NCI-H345 treated with DMSO at 0.1 percent for 48 hours (cell line): Measurements from ENCODE around the gene EWSR1.
"Not testable (repeated sequence)": the region's sequence is repeated elsewhere in the genome, so short reads cannot be mapped to it uniquely, and the experiment has no call there.

Experiments
- DNase-seq: peaks from one replicate; lab custom pipeline; 2025; ENCODE audit not compliant: unreplicated experiment; lab: John Stamatoyannopoulos, UW

The EWSR1 gene

DNA sequence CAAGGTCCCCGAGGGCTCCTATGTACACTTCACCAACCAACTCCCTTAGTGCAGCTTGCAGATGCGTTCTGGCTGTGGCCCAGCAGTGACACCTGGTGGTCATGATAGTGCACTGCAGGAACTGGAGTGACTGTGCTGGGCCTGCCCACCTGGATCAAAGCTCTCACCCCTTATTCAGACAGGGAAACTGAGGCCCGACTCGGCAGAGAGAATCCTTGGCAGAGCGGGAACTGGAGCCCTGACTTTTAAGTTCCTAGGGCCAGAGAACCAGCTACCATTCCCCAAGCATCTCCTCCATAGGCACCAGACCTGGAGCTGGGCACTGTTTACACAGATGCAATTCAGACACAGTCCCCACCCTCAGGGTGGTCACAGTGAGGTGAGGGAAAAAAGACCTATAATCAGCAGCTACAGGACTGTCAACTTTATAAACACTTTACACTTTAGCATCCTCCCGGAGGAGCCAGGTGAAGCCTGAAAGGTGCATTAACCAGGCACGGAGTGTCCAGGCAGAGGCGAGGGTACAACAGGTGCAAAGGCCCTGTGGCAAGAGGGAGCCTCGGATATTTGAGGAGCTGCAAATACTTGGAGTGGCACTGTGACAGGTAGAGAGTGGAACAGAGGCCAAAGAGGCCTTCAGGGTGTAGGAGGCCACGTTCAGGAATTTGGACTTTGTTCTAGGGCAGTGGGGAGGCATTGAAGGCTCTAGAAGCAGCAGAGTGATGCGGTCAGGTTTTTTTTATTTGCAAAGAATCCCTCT, 22.3 kb upstream of the EWSR1 start:
- DNase-seq = peak; percentile 16

DNA sequence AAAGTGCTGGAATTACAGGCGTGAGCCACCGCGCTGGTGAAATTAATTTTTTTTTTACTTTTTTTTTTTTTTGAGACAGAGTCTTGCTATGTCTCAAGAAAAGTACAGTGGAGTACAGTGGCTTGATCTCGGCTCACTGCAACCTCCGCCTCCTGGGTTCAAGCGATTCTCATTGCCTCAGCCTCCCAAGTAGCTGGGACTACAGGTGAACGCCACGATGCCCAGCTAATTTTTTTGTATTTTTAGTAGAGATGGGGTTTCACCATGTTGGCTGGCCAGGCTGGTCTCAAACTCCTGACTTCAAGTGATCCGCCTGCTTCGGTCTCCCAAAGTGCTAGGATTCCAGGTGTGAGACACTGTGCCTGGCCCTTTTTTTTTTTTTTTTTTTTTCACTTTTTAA, 20.2 kb upstream of the EWSR1 start:
- not testable (repeated sequence) for DNase-seq

DNA sequence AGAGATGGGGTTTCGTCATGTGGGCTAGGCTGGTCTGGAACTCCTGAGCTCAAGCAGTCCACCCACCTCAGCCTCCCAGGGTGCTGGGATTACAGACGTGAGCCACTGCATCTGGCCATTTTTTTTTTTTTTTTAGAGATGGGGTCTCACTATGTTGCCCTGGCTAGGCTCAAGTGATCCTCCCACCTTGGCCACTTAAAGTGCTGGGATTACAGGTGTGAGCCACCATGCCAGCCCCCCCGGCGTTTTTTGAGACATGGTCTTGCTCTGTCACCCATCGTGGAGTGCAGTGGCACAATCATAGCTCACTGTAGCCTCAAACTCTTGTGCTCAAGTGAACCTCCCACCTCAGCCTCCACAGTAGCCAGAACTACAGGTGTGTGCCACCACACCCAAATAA, 16.8 kb upstream of the EWSR1 start:
- no peak for DNase-seq

DNA sequence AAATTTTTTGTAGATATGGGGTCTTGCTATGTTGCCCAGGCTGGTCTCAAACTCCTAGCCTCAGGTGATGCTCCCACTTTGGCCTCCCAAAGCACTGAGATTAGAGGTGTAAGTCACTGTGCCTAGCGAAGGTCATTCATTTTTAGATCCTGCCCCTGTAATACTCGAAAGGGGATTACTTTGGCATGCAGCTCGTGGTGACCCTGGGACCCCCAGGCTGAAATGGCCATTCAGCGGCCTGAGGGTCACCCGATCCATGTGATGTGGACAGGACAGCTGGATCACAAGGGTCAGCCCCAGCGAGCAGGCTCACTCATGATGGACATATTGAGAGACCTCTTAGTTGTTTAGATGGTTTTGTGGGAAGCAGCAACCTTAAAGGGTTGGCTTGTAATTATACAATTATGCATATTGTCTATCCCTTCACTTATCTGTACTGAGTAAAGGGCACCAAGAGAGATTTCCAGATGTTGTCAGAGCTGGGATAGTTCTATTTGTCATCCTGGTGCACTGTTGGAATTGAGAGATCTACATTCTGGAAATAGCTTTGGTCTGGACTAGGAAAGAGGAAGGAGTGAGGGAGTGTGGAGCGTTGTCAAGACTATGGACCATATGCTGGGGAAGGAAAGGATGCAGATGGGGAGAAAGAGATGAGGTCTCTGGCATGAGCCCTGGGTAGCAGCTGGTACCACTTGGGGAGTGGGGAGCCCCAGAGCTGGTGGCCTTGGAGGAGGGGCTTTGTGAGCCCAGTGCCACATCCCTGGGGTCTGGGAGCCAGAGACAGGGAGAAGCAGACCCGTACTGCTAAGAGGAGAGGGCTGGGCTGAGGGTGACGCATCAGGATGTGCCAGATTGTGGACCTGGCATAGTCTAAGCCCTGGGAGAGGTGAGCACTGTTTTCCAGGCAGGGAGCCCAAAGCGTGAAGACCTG, 15.8 kb upstream of the EWSR1 start:
- no peak for DNase-seq

DNA sequence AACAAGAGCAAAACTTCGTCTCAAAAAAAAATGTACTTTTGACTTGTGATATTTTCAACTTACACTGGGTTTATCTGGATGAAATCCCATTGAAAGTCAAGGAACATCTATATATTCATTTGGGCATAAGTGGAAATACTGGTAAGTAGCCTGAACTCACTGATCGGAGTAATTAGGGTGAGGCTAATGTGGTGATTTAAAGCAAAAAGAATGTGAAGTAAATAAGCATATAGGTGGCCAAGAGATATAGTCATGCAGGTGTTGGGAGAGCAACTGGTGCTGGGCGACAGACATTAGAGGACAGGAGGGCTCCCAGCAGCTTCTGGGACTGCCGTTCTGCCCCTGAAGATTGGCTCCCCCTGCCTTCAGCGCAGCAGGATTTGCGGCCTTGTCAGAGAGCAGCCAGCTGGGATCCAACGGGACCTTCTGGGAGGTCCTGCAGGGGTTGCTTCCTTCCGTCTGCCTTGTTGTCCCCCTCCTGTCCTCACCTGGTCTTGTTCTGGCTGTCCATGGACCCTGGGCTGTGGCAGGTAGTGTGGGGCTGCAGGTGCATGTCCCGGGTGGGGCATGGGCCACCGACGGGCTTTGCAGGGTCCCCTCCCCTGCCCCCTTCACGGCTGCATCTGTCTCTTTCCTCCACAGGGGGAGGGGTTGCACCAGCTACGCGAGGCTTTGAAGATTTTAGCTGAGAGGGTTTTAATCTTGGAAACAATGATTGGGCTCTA, 14.3 kb upstream of the EWSR1 start:
- DNase-seq = no peak

DNA sequence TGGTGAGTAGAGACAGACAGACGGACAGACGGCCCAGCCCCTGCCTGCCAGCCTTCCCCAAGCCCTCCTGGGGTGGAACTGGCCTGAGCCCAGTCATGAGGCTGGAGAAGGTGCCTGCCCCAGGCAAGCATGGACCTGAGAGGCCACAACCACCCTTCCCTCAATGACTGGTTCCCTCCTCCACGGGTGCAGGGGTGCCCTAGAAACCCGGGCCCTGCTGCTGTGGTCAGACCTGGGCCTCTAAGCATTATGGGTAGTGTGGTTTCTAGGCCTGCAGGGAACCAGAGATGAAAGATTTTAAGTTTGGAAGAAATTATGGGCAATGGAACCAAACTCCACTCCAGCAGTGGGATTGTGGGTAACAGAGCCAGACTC, 13.8 kb upstream of the EWSR1 start:
- no peak for DNase-seq

DNA sequence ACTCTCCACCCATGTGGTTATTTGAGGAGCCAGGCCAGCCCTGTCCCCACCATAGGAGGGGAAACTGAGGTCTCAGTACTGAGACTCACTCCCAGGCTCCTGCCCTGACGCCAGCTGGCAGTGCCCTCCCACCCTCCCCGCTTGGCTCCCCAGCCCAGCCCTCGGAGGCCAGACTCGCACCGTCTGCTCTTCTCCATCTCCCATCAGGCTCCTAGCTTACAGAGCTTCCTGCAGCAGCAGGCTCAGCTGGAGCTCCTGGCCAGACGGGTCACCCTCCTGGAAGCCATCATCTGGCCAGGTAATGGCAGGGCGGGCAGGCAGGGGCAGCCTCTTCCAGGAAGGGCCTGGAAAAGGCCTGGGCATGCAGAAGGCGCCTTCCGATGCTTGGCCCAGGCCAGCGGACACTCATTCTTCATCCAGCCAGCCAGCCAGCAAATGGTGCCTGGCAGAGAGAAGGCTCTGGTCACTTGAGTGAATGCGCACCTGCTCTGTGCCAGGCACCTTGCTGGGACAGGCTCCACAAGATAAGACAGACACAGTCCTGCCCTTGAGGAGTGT, 12.9 kb upstream of the EWSR1 start:
- no peak for DNase-seq

DNA sequence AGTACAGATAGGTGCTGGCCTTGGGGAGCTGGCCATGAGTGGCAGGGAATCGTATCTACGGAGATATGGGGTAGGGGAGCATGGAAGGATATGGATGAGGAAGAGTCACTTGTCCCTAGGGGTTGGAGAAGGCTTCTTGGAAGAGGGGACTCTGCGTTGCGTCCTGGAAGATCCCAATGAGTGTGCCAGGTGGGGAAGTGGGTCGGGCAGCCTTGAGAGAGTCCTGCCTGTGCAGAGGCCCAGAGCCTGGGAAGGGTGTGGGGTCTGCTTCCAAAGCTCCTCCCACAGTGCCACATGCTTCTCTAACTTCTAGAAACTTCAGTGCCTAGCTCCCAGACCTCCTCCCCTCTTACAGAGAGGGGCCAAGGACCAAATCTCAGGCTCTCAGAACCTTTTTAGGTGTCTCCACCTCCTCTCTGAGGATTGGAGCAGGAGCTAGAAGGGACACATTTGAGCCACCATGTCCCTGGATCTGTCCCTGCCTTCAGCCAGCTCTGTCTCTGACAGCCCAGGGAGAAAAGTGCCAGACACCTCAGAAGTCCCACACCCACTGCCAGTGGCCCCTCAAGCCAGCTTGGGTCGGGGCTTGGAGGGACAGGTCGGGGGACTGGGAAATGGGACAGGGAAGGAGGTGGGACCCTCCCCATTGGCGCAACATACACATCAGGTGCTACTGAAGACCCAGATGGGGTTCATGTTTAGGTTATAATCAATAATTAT, 11.3 kb upstream of the EWSR1 start:
- no peak for DNase-seq

DNA sequence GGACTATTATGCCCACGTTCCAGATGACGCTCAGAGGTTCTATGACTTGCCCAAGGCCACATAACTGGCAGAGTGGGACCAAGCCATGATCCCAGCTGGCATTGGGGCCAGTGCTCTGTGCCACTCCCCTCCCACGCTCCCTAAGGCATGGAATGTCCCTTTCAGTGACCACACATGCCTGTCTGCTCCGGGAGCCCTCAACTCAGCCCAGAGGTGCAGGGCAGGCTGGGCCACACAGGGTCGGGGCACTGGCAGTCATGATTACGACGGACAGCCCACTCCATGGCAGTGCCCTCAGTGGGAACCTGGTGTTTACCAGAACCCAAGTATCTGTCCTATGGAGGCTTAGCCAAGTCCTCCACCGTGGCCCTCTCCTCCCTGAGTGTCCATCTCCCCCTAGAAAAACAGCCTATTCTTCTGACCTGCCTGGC, 10.3 kb upstream of the EWSR1 start:
- DNase-seq = no peak

DNA sequence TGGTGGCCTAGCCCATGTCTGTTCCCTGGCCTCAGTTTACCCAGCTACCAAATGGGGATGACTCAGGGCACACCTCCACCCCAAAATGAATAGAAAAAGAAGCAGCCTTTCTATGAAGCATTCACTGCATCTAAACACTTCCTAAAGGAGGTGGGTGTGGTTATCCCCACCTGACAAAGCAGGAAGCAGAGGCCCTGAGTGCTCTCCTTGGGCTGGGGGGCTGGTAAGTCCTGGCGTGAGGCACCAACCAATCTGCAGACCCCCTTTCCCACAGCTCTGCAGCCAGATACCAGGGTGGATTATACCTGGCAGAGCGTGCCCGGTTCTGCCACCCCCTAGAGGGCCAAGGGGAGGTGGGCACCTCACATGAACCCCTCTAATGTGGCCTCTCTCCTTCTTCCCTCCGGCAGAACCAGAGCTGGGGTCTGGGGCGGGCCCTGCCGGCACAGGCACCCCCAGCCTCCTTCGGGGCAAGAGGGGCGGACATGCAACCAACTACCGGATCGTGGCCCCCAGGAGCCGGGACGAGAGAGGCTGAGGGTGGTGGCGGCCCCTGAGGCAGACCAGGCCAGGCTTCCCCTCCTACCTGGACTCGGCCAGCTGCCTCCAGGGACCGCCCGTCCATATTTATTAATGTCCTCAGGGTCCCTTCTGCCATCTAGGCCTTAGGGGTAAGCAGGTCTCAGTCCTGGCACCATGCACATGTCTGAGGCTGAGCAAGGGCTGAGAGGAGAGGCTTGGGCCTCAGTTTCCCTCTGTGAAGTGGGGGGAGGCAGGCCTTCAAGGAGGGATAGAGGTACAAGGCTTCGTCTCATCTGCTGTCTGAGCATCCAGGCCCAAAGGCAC, 9.4 kb upstream of the EWSR1 start:
- no peak for DNase-seq

DNA sequence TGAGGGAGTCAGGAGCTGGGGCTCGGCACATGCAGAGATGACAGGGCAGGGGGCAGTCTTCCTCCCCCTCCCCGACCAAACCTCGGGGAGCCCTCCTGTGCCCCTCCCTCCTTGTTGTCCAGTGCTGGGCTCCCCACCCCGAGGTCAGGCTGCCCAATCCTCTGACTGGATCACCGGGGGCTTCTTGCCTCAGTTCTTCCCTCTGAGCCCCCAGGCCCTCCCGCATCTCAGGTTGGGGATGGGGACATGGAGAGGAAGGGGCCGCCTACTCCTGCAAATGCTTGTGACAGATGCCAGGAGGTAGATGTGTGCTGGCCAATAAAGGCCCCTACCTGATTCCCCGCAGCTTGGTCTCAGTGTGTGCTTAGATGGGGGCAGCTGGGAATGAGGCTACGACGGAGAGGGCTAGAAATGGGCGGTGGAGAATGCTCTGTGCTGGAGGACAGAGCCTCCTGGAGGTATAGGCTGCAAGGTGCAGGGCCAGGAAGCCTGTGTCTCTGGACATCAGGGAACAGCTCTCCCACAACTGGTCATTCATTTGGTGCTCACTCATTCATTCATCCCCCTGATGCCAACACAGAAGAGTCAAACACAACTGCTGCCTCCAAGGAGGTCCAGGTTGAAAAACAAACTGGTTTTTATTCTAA, 8.7 kb upstream of the EWSR1 start:
- no peak for DNase-seq

DNA sequence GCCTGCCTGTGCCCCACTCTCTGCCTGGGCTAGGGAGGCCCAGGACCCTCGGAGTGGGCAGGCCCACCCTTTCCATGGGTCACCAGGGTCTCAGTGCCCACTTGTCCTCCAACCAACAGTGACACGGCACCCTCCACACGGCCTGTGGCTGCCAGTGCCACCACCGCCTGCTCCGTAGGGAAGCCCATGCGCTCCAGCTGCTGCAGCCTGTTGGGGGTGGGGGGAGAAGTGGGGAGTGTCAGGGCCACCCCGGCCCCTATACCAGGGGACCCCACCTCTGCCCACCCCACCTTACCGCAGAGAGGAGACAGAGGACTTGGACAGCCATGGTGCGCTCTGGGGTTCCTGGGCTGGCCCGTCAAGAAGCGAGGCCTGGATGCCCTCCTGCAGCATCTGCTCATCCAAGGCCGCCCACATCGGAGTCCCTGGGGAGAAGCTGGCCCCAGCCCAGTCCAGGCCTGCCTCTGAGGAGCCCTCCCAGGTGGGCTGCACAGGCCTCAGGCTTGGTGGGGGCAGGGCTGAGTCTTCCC, 8.0 kb upstream of the EWSR1 start:
- no peak for DNase-seq

DNA sequence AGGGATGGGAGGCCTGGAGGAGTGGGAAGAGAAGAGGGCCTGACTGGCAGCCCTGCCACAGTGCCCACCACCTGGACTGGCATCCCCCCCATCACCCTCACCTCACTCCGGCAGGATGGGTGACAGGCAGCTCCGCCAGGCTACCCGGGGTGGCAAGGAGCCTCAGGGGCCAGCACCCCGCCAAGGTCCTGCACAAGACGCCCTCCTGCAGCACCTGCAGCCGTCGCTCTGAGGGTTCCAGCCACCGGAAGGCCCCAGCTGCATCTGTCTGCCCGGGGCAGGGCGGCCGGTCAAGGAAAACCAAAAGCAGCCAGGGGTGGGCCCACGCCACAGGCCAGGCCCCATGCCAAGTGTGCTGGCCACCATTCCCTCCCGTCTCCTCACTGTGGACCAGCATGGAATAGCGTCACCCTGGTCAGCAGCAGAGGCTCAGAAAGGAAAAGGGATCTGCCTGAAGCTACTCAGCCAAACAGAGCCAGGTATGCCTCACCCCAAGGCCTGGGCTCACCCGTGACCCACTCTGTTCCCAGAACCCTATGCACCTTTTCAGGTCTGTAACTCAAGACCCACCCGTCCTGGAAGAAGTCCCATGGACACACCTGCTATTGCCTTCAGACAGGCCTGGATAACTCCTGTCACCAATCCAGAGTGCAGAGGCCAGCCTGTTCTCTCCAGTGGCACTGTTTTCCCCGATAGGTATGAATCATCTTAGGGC, 7.3 kb upstream of the EWSR1 start:
- no peak for DNase-seq

DNA sequence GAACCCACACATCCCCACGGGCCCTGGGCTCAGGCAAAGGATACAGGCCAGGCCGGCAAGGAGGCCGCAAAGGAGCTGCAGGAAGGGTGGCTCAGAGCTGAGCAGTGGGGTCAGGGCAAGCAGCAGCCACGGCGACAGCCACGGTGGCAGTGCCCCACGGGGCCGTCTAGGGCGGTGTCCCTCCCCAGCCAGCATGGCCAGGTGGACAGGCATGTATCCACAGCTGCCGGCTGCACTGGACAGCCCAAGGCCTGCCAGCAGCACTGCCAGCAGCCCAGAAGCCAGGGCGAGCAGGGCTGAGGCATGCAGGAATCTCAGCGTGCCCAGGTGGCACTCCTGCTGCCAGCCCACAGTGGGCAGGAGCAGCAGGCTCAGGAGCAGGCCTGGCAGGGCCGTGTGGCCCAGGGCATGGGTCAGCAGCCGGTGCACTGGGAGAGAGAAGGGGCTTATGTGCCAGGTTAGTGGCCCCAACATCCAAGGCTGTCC, 4.2 kb upstream of the EWSR1 start:
- DNase-seq = no peak

DNA sequence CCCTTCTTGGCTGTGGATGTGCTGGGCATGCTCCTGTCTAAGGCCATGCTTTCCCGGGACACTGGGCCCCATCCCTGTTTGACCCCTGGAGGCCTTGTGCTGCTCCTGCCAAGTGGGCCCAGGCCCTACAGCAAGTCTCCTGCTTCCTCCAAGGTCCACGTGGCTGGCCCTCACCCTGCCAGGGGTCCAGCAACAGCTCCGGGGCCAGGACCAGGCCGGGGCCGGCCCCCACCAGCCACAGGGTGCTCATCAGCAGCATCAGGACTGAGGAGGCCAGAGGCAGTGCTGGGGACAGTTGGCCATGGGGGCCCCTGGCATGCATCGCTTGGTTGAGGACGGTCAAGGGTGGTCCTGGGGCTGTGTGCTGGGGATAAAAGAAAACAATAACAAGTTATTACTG, 2.8 kb upstream of the EWSR1 start:
- no peak for DNase-seq

DNA sequence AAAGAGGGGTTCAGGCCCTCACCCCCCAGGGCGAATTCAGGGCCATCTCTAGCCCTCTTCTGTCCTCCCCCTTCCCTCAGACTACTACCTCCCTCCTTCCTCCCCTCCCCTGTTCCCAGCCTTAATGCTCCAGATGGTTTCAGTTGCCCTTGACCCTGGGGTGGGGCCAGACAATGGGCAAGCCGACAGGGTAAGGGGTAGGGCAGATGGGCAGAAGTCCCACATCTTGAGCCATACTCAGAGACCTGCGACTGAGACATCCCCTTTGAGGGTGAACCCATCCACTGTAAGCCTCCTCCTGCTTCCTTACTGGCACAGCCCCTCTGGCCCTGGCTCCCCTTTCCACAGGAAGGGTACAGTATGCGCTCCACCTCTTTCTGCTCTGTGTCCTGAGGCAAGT, 2.1 kb upstream of the EWSR1 start:
- no peak for DNase-seq

DNA sequence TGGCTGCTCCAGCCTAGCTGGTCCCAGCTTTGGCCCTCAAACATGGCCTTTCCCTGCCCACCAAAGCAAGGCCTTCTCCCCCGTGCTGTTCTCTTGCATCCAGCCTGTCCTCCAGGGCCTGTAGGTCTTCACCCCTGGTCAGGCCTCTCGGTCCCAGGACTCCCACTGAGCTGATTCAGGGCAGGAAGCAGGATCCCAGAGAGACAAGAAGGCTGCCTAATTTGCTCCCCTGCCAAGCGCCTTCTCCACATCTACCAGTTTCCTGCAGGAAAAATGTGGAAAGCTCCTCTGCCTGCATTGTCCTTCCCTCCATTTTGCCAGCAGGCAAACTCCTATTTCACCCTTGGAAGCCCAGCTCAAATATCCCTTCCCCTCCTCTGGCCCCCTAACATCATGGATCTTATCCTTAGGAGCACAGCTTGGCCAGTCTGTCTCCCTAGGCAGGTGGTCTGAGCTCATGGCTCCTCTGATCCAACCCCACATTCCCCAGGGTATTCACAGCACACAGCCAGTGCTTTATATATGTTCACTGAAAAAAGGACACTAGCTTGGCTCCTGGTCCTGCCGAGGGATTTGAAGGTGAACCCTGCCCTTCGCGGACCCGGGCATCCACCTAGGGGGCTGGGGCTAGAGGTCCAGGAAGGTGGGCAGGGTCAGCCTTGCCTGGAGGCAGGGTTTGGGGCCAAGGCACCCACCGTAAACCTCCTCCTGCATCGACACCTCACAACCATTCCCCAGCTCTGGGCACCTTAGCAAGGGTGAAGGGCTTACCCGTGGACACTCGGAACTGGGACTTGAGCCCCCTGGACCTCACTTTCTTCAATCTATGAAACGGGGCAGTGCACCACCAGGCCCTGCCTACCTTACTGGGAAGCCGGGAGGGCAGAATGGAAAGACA, 1.3 kb upstream of the EWSR1 start:
- DNase-seq = no peak
